ENCODE measurements around the gene TRIM2.

DNA sequence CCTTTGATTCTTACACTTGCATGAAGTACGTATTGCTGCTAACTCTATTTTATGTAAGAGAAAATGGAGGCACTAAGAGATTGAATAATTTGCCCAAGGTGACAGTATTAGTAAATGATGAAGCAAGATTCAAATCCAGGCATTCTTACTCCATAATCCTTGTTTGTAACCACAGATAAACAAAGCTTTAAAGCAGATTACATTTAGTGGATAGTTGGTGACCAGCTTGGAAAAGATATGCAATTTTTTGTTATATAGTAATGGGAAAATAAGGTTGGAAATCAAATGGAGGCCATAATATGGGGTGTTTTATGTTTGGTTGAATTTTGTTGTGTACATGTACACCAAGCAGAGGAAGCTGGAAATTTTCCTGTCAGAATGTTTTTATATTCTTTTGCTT lies 171.1 kb downstream of the TRIM2 start:
- TF ChIP-seq POLR2A (IDR thresholded peaks at IDR 0.05) (no peak), CTCF (IDR thresholded peaks at IDR 0.05) (no peak)
